H9 (cell line): ENCODE results near the gene GALNT17. TPM values are rescaled to one million over a fixed set of nuclear protein-coding genes. Genes with fewer than 3 reads are reported as not detected.

Experiments used
- DNase-seq: peaks from one replicate; pipeline ENCODE4 v3.0.0-alpha.2; 2017
- H2AFZ ChIP-seq: one replicate; pipeline ENCODE4 v1.6.1; 2013; ENCODE audit warnings: mild to moderate bottlenecking, low read length, control low read depth, moderate library complexity
- H2AK5ac ChIP-seq: 2 replicates; pipeline ENCODE4 v1.6.1; 2013; ENCODE audit warnings: low read length, control low read depth, mixed read lengths; ENCODE audit not compliant: insufficient read length
- H2BK120ac ChIP-seq: one replicate; pipeline ENCODE4 v1.6.1; 2013; ENCODE audit warnings: low read depth, mild to moderate bottlenecking, low read length, control low read depth, inconsistent platforms; ENCODE audit not compliant: poor library complexity, severe bottlenecking
- H2BK12ac ChIP-seq: 2 replicates; pipeline ENCODE4 v1.6.1; 2013; ENCODE audit warnings: low read length, control low read depth, mixed read lengths, low read depth; ENCODE audit not compliant: insufficient read length
- H2BK15ac ChIP-seq: 2 replicates; pipeline ENCODE4 v1.6.1; 2013; ENCODE audit warnings: low read depth, low read length, control low read depth
- H2BK20ac ChIP-seq: one replicate; pipeline ENCODE4 v1.6.1; 2013; ENCODE audit warnings: low read depth, mild to moderate bottlenecking, low read length, control low read depth, inconsistent platforms; ENCODE audit not compliant: poor library complexity, severe bottlenecking
- H2BK5ac ChIP-seq: 2 replicates; pipeline ENCODE4 v1.6.1; 2013; ENCODE audit warnings: low read length, control low read depth, mixed read lengths; ENCODE audit not compliant: insufficient read length
- H3K14ac ChIP-seq: 2 replicates; pipeline ENCODE4 v1.6.1; 2013; ENCODE audit warnings: low read length, control low read depth; ENCODE audit not compliant: insufficient read depth
- H3K18ac ChIP-seq: 2 replicates; pipeline ENCODE4 v1.6.1; 2013; ENCODE audit warnings: low read depth, mild to moderate bottlenecking, mixed read lengths, low read length, control low read depth; ENCODE audit not compliant: insufficient read length
- H3K23ac ChIP-seq: 2 replicates; pipeline ENCODE4 v1.6.1; 2013; ENCODE audit warnings: low read length, control low read depth, mixed read lengths, low read depth; ENCODE audit not compliant: insufficient read length
- H3K23me2 ChIP-seq: 2 replicates; pipeline ENCODE4 v1.6.1; 2013; ENCODE audit warnings: low read depth, mild to moderate bottlenecking, mixed read lengths, low read length, control low read depth; ENCODE audit not compliant: insufficient read length, poor library complexity, severe bottlenecking
- H3K27ac ChIP-seq: 2 replicates; pipeline ENCODE4 v1.5.1; 2013; ENCODE audit warnings: low read length, control low read depth, mixed read lengths, low read depth; ENCODE audit not compliant: insufficient read length
- H3K27me3 ChIP-seq: 2 replicates; pipeline ENCODE4 v1.6.1; 2013; ENCODE audit warnings: low read length, control low read depth, inconsistent platforms; ENCODE audit not compliant: insufficient read depth
- H3K4ac ChIP-seq: 2 replicates; pipeline ENCODE4 v1.6.1; 2013; ENCODE audit warnings: low read depth, mild to moderate bottlenecking, control low read depth, inconsistent platforms, low read length, moderate library complexity
- H3K4me1 ChIP-seq: 2 replicates; pipeline ENCODE4 v1.6.1; 2013; ENCODE audit warnings: low read length, control low read depth, inconsistent platforms; ENCODE audit not compliant: insufficient read depth
- H3K4me2 ChIP-seq: 2 replicates; pipeline ENCODE4 v1.6.1; 2013; ENCODE audit warnings: low read length, control low read depth, mixed read lengths; ENCODE audit not compliant: insufficient read length, insufficient read depth
- H3K56ac ChIP-seq: 2 replicates; pipeline ENCODE4 v1.6.1; 2013; ENCODE audit warnings: low read depth, mild to moderate bottlenecking, mixed read lengths, low read length, control low read depth; ENCODE audit not compliant: insufficient read length
- H3K79me1 ChIP-seq: 2 replicates; pipeline ENCODE4 v1.6.1; 2013; ENCODE audit warnings: low read depth, mild to moderate bottlenecking, moderate library complexity, low read length, control low read depth, inconsistent platforms; ENCODE audit not compliant: insufficient read depth, poor library complexity, severe bottlenecking
- H3K79me2 ChIP-seq: 2 replicates; pipeline ENCODE4 v1.6.1; 2013; ENCODE audit warnings: low read length, control low read depth, inconsistent platforms; ENCODE audit not compliant: insufficient read depth
- H3K9ac ChIP-seq: 2 replicates; pipeline ENCODE4 v1.6.1; 2013; ENCODE audit warnings: low read length, control low read depth, mixed read lengths; ENCODE audit not compliant: insufficient read length; ENCODE audit errors: extremely low read depth
- H3K9me3 ChIP-seq: one replicate; pipeline ENCODE4 v1.6.1; 2013; ENCODE audit warnings: low read depth, low read length, inconsistent platforms; ENCODE audit not compliant: control insufficient read depth
- H3T11ph ChIP-seq: one replicate; pipeline ENCODE4 v1.6.1; 2013; ENCODE audit warnings: mild to moderate bottlenecking, low read length, control low read depth, inconsistent platforms
- H4K20me1 ChIP-seq: one replicate; pipeline ENCODE4 v1.6.1; 2013; ENCODE audit not compliant: control insufficient read depth, insufficient read length, insufficient read depth
- H4K5ac ChIP-seq: 2 replicates; pipeline ENCODE4 v1.6.1; 2013; ENCODE audit warnings: low read depth, mild to moderate bottlenecking, mixed read lengths, low read length, control low read depth; ENCODE audit not compliant: insufficient read length
- H4K8ac ChIP-seq: replicated peaks from 2 replicates; pipeline ENCODE4 v1.6.1; 2013; ENCODE audit warnings: low read length, control low read depth, mixed read lengths, low read depth; ENCODE audit not compliant: insufficient read length
- H4K91ac ChIP-seq: 2 replicates; pipeline ENCODE4 v1.6.1; 2013; ENCODE audit warnings: low read depth, mild to moderate bottlenecking, moderate library complexity, mixed read lengths, low read length, control low read depth; ENCODE audit not compliant: insufficient read length
- H3K27ac Mint-ChIP-seq, 3 experiments: 2 replicates in 2 of 3; 3 replicates in 1 of 3; pipeline ENCODE4 v1.8.0; 2020 to 2021; ENCODE audit warnings: mixed read lengths in 3 of 3, mild to moderate bottlenecking in 1 of 3, moderate library complexity in 1 of 3
- H3K27me3 Mint-ChIP-seq: 2 replicates; pipeline ENCODE4 v1.8.0; 2021; ENCODE audit warnings: low read depth, mild to moderate bottlenecking, moderate library complexity, mixed read lengths
- H3K36me3 Mint-ChIP-seq, 3 experiments: 2 replicates in 2 of 3; 3 replicates in 1 of 3; pipeline ENCODE4 v1.8.0; 2020 to 2021; ENCODE audit warnings: low read depth in 3 of 3, mixed read lengths in 3 of 3; ENCODE audit not compliant: insufficient read depth in 1 of 3
- H3K4me1 Mint-ChIP-seq, 2 experiments: 2 replicates each; pipeline ENCODE4 v1.8.0; 2020; ENCODE audit warnings: mixed read lengths in 2 of 2
- H3K4me3 Mint-ChIP-seq, 2 experiments: 2 replicates in 1 of 2; 3 replicates in 1 of 2; pipeline ENCODE4 v1.8.0; 2020 to 2021; ENCODE audit warnings: mild to moderate bottlenecking in 2 of 2, mixed read lengths in 2 of 2, moderate library complexity in 1 of 2
- H3K9me3 Mint-ChIP-seq, 2 experiments: 2 replicates in 1 of 2; 3 replicates in 1 of 2; pipeline ENCODE4 v1.8.0; 2020; ENCODE audit warnings: mild to moderate bottlenecking in 2 of 2, mixed read lengths in 2 of 2, moderate library complexity in 1 of 2
- WGBS: extraction: QIAGEN DNeasy Blood & Tissue Kit; methylation state at CpG from one replicate; pipeline ENCODE4 v1.1.7; 2013; ENCODE audit warnings: missing lambda C conversion rate, low lambda C conversion rate, mixed read lengths; ENCODE audit not compliant: insufficient read length; ENCODE audit errors: extremely low coverage; 5-methylcytosine and 5-hydroxymethylcytosine counted together
- total RNA-seq: library from RNA; stranded (reverse); gene quantifications from 2 replicates; pipeline ENCODE4 v1.2.1, GENCODE V29; 2021
- TF ChIP-seq, protein P1 (sequence below): fragments of 200-600 bp; sonication (generic); conservative IDR thresholded peaks from 3 replicates; pipeline ENCODE4 v1.8.0; 2021; ENCODE audit warnings: antibody characterized with exemption, mild to moderate bottlenecking

Gene GALNT17
- total RNA-seq, 1 experiment from 2014 or later = 43.2 TPM

DNA sequence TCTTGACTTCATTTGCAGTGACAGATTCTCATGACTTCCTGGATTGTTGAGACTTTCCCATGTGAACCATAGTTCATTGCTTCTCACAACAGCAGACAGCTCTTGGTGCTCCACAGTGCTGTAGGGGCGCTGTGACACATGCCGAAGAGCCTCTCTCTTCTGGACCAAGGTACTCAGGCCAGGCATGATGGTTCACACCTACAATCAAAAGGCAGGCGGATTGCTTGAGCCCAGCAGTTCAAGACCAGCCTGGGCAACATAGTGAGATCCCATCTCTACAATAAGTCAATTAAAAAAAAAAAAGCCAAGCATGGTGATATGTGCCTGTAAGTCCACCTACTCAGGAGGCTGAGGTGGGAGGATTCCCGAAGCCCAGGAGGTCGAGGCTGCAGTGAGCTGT, 354.5 kb downstream of the GALNT17 start:
- Histone ChIP-seq H2BK120ac (no peak overlapping the region), H2AFZ (no peak overlapping the region), H2BK5ac (no peak overlapping the region), H3K9me3 (no peaks in the 10 kb centered on the region), H3K27ac (no peak overlapping the region), H4K20me1 (no peaks in the 10 kb centered on the region), H2BK15ac (no peak overlapping the region), H3K56ac (no peak overlapping the region), H3K27me3 (no peaks in the 10 kb centered on the region), H3K18ac (no peak overlapping the region), H2AK5ac (no peak overlapping the region), H3K4me1 (no peaks in the 10 kb centered on the region; the same call in 1 of the 2 replicates), H2BK20ac (no peak overlapping the region), H3K4me2 (no peak overlapping the region), H4K5ac (no peak overlapping the region), H4K8ac (no peak overlapping the region), H3K79me1 (no peaks in the 10 kb centered on the region), H2BK12ac (no peak overlapping the region), H3K23ac (no peak overlapping the region), H3K4ac (no peak overlapping the region), H3K9ac (no peak overlapping the region), H3K14ac (no peak overlapping the region), H4K91ac (no peak overlapping the region), H3T11ph (no peak overlapping the region), H3K23me2 (no peaks in the 10 kb centered on the region), H3K79me2 (no peaks in the 10 kb centered on the region)
- Mint-ChIP-seq H3K4me3 (no peak overlapping the region), H3K9me3 (no peaks in the 10 kb centered on the region), H3K27me3 (no peaks in the 10 kb centered on the region), H3K4me1 (peaks cover 11 to 16% of the 10 kb centered on the region in 2 experiments), H3K36me3 (peaks cover 9 to 35% (median 23%) of the 10 kb centered on the region in 3 experiments; a peak in 6 of 7 replicates), H3K27ac (peak overlapping the region in 1 of 3 experiments; percentile 88; a peak in 2 of 7 replicates)
- TF ChIP-seq, protein P1, sequence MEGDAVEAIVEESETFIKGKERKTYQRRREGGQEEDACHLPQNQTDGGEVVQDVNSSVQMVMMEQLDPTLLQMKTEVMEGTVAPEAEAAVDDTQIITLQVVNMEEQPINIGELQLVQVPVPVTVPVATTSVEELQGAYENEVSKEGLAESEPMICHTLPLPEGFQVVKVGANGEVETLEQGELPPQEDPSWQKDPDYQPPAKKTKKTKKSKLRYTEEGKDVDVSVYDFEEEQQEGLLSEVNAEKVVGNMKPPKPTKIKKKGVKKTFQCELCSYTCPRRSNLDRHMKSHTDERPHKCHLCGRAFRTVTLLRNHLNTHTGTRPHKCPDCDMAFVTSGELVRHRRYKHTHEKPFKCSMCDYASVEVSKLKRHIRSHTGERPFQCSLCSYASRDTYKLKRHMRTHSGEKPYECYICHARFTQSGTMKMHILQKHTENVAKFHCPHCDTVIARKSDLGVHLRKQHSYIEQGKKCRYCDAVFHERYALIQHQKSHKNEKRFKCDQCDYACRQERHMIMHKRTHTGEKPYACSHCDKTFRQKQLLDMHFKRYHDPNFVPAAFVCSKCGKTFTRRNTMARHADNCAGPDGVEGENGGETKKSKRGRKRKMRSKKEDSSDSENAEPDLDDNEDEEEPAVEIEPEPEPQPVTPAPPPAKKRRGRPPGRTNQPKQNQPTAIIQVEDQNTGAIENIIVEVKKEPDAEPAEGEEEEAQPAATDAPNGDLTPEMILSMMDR = no peak
- DNase-seq = no peak
- no CpG with 5 or more reads among the region's 5 CpGs for WGBS
